Stimulated activated CD4-positive, alpha-beta T cell treated with anti-CD3 and anti-CD28 coated beads, TNF-alpha, amount 100 ng/mL, for 1 hour (primary cell): ENCODE measurements around the gene PDZD11.
"Not testable (repeated sequence)": the region's sequence is repeated elsewhere in the genome, so short reads cannot be mapped to it uniquely, and the experiment has no call there.

Experiments used
- DNase-seq, 3 donors: peaks; one replicate each; pipeline ENCODE4 v3.0.0-alpha.2; 2020; ENCODE audit warnings: low read depth in 3 of 3, low spot score in 1 of 3

PDZD11 gene

DNA sequence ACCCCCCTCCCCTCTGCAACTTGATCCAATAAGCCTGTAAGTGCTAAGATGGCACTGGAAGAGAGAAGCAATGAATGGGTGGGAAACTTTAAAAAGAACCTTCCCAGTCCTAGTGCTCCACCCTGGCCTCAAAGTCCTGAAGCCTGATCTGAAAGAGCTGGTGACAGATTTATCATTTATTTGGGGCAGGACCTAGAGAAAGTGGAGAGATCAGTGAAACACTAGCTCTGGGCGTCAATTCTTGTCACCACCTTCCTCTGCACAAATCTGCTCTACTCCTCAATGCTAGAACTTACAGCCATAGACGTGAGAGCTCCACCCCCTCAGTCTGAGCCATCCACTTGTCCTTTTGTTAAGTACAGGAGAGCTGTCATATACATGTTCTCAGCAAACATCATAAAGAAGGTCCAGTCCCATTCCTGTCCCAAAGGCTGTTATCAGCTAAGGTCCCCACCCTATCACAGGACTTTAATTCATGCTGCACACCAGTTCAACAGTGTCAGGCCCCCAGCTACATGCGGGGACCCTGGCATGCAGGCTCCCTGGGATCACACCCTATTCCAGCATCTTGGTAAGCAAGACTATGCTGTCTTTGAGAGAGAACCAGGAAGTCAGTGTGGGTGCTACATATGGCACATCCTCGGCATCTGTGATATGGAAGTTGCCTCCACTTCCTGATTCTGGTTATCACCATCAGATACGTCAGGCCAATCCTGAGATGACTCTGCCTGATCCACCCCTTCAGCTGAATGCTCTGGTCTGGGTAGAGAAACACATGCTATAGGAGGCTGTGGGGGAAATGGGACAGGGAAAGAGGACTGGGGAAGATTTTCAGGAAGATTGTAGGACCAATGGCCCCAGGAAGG lies 32.1 kb downstream of the PDZD11 start:
- no peak for DNase-seq

DNA sequence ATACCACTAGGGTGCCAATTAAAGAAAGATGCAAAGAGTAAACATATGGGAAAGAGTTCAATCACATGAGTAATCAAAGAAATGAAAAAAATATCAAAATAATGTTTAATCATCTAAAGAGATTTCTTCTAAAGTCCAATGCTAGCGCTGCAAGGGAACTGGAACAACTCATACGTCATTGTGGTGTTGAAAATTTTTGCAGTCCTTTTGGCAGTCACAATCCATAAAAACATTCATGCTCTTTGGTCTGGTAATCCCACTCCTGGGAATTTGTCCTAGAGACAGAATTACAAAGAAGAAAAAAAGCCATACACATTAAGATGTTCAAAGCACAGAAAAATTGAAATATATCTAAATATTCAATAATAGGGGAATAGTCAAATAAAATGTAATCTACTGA lies 34.3 kb downstream of the PDZD11 start:
- no peak for DNase-seq

DNA sequence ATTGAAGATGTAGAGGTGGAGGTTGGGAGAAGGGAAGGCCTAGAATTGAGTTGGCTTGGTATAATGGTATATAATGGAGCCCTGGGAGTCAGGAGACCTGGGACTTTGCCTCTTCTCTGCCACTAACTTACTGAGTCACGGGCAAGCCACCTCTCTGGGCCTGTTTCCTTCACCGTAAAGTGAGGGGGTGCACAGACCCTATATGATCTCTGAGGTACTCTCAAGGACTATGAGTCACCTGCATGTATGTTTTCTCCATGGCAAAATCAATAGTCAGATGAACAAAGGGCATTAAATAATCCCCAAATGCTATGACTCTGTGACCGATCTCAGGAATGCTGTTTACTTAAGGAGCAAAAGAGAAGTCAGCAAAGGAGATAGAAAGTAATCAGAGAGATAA lies 34.8 kb downstream of the PDZD11 start:
- no peak for DNase-seq

DNA sequence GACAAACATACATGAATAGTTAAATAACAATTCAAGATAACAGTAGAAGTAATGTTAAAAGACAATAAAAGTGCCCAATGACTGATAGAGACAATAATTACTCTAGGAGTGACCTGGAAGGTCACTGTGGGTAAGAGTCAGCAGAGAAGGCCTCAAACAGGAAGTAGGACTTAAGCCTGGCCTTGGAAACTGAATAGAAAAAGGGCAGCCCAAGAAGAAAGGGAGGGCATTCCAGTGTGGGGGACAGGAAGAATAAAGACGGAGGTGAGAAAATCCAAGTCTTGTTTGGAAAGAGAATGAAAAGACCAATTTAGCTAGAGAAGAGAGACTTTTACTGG lies 35.7 kb downstream of the PDZD11 start:
- no peak for DNase-seq

DNA sequence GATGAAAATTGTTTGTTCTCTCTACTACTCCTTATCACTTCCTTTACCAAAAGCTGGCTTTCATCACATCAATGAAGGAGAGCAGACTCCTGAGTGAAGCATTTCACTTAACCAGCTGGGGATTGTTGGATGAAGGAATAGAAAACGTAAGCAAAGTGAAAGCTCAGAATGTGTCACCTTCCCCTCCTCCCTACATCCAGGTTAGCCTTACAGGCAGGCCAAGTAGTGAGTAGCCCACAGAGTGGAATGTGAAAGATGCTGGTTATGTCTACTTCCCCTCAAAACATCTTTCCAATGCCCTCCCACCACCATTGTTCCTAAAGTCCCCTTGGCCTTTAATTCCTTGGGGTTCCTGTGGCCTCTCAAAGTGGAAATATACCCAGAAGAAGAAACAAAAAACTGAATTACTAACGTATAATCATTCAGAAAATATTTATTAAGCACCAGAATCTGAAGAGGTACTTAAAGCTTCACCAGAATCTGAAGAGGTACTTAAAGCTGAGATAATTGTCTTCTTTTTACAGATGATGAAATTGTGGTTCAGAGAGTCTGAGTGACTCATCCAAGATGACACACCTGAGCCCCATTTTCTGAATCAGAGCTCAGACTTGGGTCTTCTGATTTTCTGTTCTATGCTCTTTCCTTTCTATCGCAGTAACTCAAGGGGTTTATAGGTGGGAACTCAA lies 36.2 kb downstream of the PDZD11 start:
- no peak for DNase-seq

DNA sequence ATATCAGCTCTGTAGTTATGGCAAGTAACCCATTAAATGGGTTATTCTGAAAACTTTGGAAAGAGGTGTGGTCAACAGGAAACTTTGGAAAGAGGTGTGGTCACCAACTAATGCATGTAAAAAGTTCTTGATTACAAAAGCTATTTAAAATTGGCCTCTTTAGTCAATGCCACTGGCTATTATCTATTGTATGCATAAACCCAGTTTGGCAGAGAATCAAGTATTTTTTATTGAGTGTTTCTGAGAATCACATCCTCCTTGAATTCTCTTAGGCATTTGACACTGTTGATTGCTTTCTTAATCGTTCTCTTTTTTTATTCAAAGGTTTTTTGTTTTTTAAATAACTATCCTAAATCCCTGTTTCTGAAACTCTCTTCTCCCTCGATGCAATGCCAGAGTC lies 37.2 kb downstream of the PDZD11 start:
- no peak for DNase-seq

DNA sequence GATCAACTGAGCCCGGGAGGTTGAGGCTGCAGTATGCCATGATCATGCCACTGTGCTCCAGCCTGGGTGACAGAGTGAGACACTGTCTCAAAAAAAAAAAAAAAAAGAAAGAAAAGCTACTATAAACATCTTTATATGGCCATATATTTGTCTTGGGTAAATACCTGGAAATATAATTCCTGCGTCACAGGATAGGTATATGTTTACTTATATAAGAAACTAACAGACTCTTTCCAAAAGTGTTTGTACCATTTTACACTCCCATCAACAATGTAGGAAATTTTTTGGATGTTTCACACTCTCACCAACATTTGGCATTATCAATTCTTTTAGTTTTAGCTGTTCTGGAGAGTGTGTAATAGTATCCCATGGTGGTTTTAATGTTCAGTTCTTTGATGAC lies 42.5 kb downstream of the PDZD11 start:
- no peak for DNase-seq

DNA sequence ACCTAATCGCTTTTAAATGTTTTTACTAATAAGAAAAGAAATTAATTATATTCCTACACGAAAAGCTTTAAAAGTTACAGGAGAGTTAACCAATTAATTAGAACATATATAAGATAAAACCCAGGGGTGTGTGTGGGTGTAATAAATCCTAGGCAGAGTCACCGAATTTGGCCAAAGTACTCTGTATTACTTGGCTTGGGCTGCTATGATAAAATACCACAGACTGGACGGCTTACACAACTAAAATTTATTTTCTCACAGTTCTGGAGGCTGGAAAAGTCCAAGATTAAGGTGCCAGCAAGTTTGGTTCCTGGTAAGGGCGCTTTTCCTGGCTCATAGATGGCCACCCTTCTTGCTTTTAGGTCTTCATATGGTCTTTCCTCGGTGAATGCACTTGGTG lies 44.8 kb downstream of the PDZD11 start:
- DNase-seq, result no peak

DNA sequence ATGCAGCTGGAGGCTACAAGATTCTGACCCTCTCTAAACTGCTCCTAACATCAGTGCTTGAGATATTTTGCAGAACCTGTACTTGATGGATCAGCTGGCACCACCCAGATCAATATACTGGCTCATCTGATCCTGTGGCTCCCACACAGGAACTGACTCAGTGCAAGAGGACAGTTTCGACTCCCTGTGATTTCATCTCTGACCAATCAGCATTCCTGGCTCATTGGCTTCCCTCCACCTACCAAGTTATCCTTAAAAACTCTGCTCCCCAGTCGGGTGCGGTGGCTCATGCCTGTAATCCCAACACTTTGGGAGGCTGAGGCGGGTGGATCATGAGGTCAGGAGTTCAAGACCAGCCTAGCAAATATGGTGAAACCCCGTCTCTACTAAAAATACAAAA lies 46.1 kb downstream of the PDZD11 start:
- not testable (repeated sequence) for DNase-seq

DNA sequence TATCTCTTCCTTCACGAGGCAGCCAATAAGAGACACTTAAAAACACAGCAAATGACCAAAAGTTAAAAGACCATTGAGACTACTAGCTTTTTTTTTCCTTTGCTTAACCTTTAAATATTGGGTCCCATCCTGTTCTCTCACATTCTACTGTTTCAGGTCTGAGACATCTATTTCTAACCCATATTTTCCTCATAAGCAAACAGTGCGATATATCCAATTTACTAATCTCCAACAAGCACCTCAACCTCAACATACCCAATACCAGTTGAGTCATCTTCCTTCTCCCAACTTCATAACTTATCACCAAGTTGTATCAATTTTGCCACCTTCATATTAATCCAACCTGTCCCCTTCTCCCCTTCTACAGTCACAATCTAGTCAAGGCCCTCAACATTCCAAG lies 48.2 kb downstream of the PDZD11 start:
- no peak for DNase-seq

DNA sequence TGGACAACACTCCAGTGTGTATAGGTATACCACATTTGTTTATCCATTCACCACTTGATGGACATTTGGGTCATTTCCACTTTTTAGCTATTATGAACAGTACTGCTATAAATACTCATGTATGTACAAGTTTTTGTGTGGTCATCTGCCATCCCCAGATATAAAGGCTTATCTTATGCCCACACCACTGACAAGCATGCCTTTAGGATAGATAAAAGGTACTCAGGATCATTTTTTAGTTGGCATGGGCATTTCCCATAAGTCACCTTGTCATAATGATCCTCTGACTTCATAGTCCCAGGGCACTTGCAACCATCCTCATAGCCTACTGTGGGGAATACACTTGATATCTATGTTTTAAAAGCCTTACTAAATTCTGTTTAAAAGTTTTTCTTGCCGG lies 49.0 kb downstream of the PDZD11 start:
- DNase-seq, result no peak
